Fibroblast of lung (primary cell): ENCODE measurements around the gene GPRIN2.

Experiments used
- EZH2 ChIP-seq: IDR thresholded peaks from 2 replicates; pipeline ENCODE4 v1.5.1; 2012; ENCODE audit warnings: low read length, control low read depth, mild to moderate bottlenecking; ENCODE audit errors: missing control alignments
- TF ChIP-seq, protein P1 (sequence below), 2 donors: IDR thresholded peaks in 1 of 2; conservative IDR thresholded peaks in 1 of 2; 1 replicate in 1 of 2; 2 replicates in 1 of 2; pipeline ENCODE4 v1.5.1; 2011 to 2012; ENCODE audit warnings: low read length in 2 of 2, control low read depth in 1 of 2, inconsistent platforms in 1 of 2, low read depth in 1 of 2, mild to moderate bottlenecking in 1 of 2

DNA sequence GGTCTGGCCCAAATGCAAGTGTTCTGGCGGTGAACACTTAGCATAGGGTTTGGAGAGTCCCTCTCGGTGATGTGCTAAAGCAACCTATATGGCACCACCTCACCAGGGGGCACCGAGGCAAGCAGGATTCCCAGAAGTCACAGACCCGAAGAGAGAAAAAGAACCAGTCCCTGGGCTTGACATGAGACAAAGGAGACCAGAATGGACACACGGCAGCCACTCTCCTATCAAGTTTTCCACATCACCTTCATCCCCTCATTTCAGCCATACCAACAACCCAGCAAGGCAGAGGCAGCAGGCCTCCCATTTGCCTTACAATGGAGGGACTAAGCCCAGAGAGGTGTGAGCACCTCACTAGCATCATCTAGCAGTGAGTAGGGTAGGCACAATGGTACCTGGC, 19.7 kb downstream of the GPRIN2 start:
- TF ChIP-seq EZH2, result no peak
- TF ChIP-seq, protein P1, sequence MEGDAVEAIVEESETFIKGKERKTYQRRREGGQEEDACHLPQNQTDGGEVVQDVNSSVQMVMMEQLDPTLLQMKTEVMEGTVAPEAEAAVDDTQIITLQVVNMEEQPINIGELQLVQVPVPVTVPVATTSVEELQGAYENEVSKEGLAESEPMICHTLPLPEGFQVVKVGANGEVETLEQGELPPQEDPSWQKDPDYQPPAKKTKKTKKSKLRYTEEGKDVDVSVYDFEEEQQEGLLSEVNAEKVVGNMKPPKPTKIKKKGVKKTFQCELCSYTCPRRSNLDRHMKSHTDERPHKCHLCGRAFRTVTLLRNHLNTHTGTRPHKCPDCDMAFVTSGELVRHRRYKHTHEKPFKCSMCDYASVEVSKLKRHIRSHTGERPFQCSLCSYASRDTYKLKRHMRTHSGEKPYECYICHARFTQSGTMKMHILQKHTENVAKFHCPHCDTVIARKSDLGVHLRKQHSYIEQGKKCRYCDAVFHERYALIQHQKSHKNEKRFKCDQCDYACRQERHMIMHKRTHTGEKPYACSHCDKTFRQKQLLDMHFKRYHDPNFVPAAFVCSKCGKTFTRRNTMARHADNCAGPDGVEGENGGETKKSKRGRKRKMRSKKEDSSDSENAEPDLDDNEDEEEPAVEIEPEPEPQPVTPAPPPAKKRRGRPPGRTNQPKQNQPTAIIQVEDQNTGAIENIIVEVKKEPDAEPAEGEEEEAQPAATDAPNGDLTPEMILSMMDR (conservative IDR thresholded peaks at IDR 0.05 in 1 of 2, IDR thresholded peaks at IDR 0.05 in 1 of 2; ENCODE audit: low read depth in 1 of 2, low read length in 2 of 2), result no peak
